OCI-LY7 (cell line): ENCODE results near the gene ANO10. TPM values are rescaled to one million over a fixed set of nuclear protein-coding genes. Genes with fewer than 3 reads are reported as not detected.

Experiments used
- BruUV-seq: library from RNA; stranded (reverse); fragments of 400-500 nt; replicated peaks from 2 replicates; lab custom pipeline; 2021; lab: Mats Ljungman, UMichigan
- CTCF ChIA-PET: fragments of 300-600 bp; sonication (Branson Sonifier 250); formaldehyde crosslinking; loops from one replicate; lab custom pipeline; 2022; ENCODE audit warnings: antibody characterized with exemption; ENCODE audit not compliant: unreplicated experiment; lab: Charles Lee
- POLR2A ChIA-PET: fragments of 300-600 bp; sonication (Branson Sonifier 250); formaldehyde crosslinking; loops from one replicate; lab custom pipeline; 2022; ENCODE audit warnings: antibody characterized with exemption; lab: Charles Lee
- DNase-seq: peaks from one replicate; pipeline ENCODE4 v3.0.0-alpha.2; 2015; ENCODE audit warnings: low spot score
- H2AFZ ChIP-seq: fragments of 200-600 bp; sonication (generic), shearing (Covaris generic); 2 replicates; pipeline ENCODE4 v1.6.1; 2014; ENCODE audit warnings: mild to moderate bottlenecking, antibody characterized with exemption, low read length, moderate library complexity
- H3K27ac ChIP-seq: fragments of 200-600 bp; sonication (generic); 2 replicates; pipeline ENCODE4 v1.5.1; 2014; ENCODE audit warnings: mixed run types, low read depth, mild to moderate bottlenecking, moderate library complexity, low read length, inconsistent platforms; ENCODE audit not compliant: poor library complexity, severe bottlenecking
- H3K36me3 ChIP-seq: fragments of 200-600 bp; sonication (generic); 2 replicates; pipeline ENCODE4 v1.6.1; 2014; ENCODE audit warnings: mild to moderate bottlenecking, antibody characterized with exemption, low read length, moderate library complexity, mixed read lengths; ENCODE audit not compliant: insufficient read depth
- H3K4me1 ChIP-seq: fragments of 200-600 bp; sonication (generic); 2 replicates; pipeline ENCODE4 v1.5.1; 2014; ENCODE audit warnings: mild to moderate bottlenecking, low read length; ENCODE audit not compliant: insufficient read depth, poor library complexity, severe bottlenecking
- H3K4me2 ChIP-seq: fragments of 200-600 bp; sonication (generic); 2 replicates; pipeline ENCODE4 v1.6.1; 2014; ENCODE audit warnings: mild to moderate bottlenecking, low read length
- H3K4me3 ChIP-seq: fragments of 200-600 bp; sonication (generic); 2 replicates; pipeline ENCODE4 v1.5.1; 2014; ENCODE audit warnings: mild to moderate bottlenecking, low read depth, low read length; ENCODE audit not compliant: poor library complexity, severe bottlenecking
- H3K79me2 ChIP-seq: fragments of 200-600 bp; sonication (generic); 2 replicates; pipeline ENCODE4 v1.6.1; 2016; ENCODE audit warnings: low read depth, mild to moderate bottlenecking, low read length, moderate library complexity, mixed read lengths; ENCODE audit not compliant: insufficient read depth
- H3K9me2 ChIP-seq: fragments of 200-600 bp; sonication (generic); 2 replicates; pipeline ENCODE4 v1.6.1; 2016; ENCODE audit warnings: mild to moderate bottlenecking, low read length, mixed read lengths; ENCODE audit not compliant: insufficient read depth
- H3K9me3 ChIP-seq: fragments of 200-600 bp; sonication (generic); 2 replicates; pipeline ENCODE4 v1.6.1; 2014; ENCODE audit warnings: mild to moderate bottlenecking, mixed run types, low read length, mixed read lengths
- H4K20me1 ChIP-seq: fragments of 200-600 bp; sonication (generic); 2 replicates; pipeline ENCODE4 v1.6.1; 2014; ENCODE audit warnings: mild to moderate bottlenecking, antibody characterized with exemption, low read length, moderate library complexity, mixed read lengths; ENCODE audit not compliant: insufficient read depth
- CTCF ChIP-seq: fragments of 200-600 bp; sonication (generic); conservative IDR thresholded peaks from 2 replicates; pipeline ENCODE4 v1.5.1; 2014; ENCODE audit warnings: mild to moderate bottlenecking, antibody characterized with exemption, low read length, moderate library complexity, mixed read lengths
- EZH2phosphoT487 ChIP-seq: fragments of 200-600 bp; sonication (generic); IDR thresholded peaks from 2 replicates; pipeline ENCODE4 v1.6.1; 2018; ENCODE audit warnings: low read depth, borderline replicate concordance, mild to moderate bottlenecking, mixed run types, antibody characterized with exemption, low read length, moderate library complexity, mixed read lengths
- intact Hi-C: fragments of 100-400 bp; cut with micrococcal nuclease; formaldehyde crosslinking; loops from one replicate; pipeline ENCODE4 v1.10.0; 2022; ENCODE audit not compliant: unreplicated experiment
- total RNA-seq, 2 experiments: library from RNA; depleted of rRNA in 1 of 2; stranded (reverse); fragments of >200 nt in 1 of 2; shearing (Covaris generic) in 1 of 2; gene quantifications; 2 replicates each; pipeline ENCODE4 v1.2.3, GENCODE V29; 2014 to 2022

The ANO10 gene
- total RNA-seq, 2 experiments from 2014 or later: 2.2 to 5.8 TPM

DNA sequence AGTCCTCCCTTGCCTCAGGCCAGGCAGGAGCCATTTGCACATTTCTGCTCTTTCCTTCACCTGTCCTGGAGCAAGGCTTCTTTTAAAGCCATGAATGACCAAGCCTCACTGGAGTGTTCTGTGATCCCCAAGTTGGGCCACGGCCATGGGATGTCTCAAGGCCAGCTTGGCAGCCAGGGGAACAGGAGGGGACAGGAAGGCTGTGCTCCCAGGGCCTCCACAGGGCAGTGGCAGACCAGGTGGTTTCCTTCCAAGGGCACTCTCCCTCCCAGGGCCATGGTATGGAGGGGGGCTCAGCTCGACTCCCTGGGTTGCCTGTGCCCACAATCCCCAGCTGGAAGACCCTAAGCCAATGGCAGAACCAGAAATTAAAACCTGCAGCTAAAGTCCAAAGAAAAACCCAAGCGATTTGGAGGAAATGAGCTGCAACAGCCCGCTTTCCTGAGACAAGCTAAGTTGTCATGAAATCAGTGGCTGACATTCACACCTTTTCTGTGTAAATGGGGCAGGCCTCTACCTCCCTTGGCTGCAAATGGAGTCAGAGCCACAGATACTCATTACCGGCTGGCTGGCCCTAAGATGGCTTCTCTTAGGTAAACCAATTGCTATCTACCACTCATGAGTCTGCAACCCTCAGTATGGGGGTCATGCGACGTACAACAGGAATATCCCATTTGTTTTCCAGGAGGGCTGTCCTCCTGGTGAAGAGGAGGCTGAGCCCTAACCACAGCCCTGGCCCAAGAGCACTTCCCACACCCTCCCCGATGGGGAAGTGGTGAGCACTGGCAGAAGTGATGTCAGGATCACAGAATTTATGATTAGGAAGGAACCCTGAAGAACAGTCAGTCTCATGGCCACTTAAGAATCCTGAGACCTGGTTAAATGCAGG, 252.2 kb downstream of the ANO10 start:
- Histone ChIP-seq H3K9me3 (no peaks in the 10 kb centered on the region), H3K79me2 (no peaks in the 10 kb centered on the region), H3K4me2 (no peak overlapping the region), H3K4me3 (no peak overlapping the region), H4K20me1 (no peaks in the 10 kb centered on the region), H3K4me1 (no peaks in the 10 kb centered on the region), H3K36me3 (no peaks in the 10 kb centered on the region), H2AFZ (no peak overlapping the region), H3K9me2 (no peaks in the 10 kb centered on the region), H3K27ac (no peak overlapping the region)
- ChIA-PET POLR2A (interaction anchor here (0.6 kb wide), 1 partner anchor 20 kb away, joined by 3 read pairs; no protein-coding TSS in a partner anchor), CTCF (no interaction called here)
- TF ChIP-seq CTCF (no peak), EZH2phosphoT487 (no peak)
- no peak for DNase-seq
- BruUV-seq: no TSS peak
- intact Hi-C loops: loop anchor here (10.0 kb wide), 2 partner anchors 205 to 405 kb away; no protein-coding TSS in a partner anchor

DNA sequence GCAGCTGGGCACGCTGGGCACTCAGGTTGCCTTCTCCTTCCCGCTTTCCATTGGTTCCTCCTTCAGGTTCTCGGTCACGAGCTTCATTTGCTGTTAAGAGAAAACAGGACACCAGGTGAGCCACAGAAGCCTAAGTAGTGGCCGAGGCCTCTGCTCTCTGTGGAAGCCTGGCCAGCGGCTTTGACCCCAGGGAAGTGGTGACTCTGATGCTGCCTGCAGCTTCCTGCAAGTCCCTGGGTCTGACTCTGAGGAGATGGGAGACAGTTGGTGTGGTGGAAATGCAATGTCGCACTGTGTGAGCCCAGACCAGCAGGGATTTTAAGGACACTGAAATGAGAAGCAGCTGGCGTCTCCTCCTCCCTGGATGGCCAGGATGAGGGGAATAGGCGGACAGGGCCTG, 254.9 kb downstream of the ANO10 start:
- ChIA-PET CTCF (no interaction called here), POLR2A (interaction anchor here (0.9 kb wide), 1 partner anchor 9 kb away, joined by 3 read pairs; no protein-coding TSS in a partner anchor)
- no peaks in the 10 kb centered on the region for H3K79me2 ChIP-seq
- intact Hi-C loops: no loop called here
- no TSS peak for BruUV-seq
- H3K4me1 ChIP-seq: no peaks in the 10 kb centered on the region
- DNase-seq: no peak
- no peak overlapping the region for H3K4me3 ChIP-seq
- no peaks in the 10 kb centered on the region for H4K20me1 ChIP-seq
- no peak overlapping the region for H3K4me2 ChIP-seq
- no peaks in the 10 kb centered on the region for H3K9me3 ChIP-seq
- no peak overlapping the region for H2AFZ ChIP-seq
- TF ChIP-seq CTCF: no peak
- no peaks in the 10 kb centered on the region for H3K36me3 ChIP-seq
- no peak overlapping the region for H3K27ac ChIP-seq
- H3K9me2 ChIP-seq: no peaks in the 10 kb centered on the region

GRCh38 chr3:43366481-43366880, 255.3 kb downstream of the ANO10 start:
- H3K9me2 ChIP-seq: no peaks in the 10 kb centered on the region
- no peaks in the 10 kb centered on the region for H3K9me3 ChIP-seq
- ChIA-PET POLR2A (no interaction called here), CTCF (no interaction called here)
- no peak overlapping the region for H3K27ac ChIP-seq
- no peaks in the 10 kb centered on the region for H3K36me3 ChIP-seq
- intact Hi-C loops: no loop called here
- H4K20me1 ChIP-seq: no peaks in the 10 kb centered on the region
- H3K4me1 ChIP-seq: no peaks in the 10 kb centered on the region
- H3K4me2 ChIP-seq: no peak overlapping the region
- no peak for TF ChIP-seq CTCF
- TF ChIP-seq EZH2phosphoT487: no peak
- no peak overlapping the region for H2AFZ ChIP-seq
- no peak for DNase-seq
- BruUV-seq: no TSS peak
- H3K79me2 ChIP-seq: no peaks in the 10 kb centered on the region
- no peak overlapping the region for H3K4me3 ChIP-seq
